Liver (tissue), 9 donors: Measurements from ENCODE around the gene WRAP73. TPM values are rescaled to one million over a fixed set of nuclear protein-coding genes. Genes with fewer than 3 reads are reported as not detected.

Experiments
- DNase-seq: peaks from one replicate; pipeline ENCODE4 v3.0.0-alpha.2; 2017; ENCODE audit warnings: low spot score
- H3K27ac ChIP-seq, 2 donors: one replicate each; pipeline ENCODE4 v1.7.0; 2013; ENCODE audit warnings: inconsistent platforms in 2 of 2, low read length in 2 of 2, control low read depth in 1 of 2, low read depth in 1 of 2, mild to moderate bottlenecking in 1 of 2
- H3K27me3 ChIP-seq, 4 donors: one replicate each; pipeline versions ENCODE4 v1.6.1 to v1.7.0; 2013; ENCODE audit warnings: low read length in 3 of 4, inconsistent platforms in 1 of 4, mild to moderate bottlenecking in 1 of 4, moderate library complexity in 1 of 4; ENCODE audit not compliant: control insufficient read depth in 4 of 4, insufficient read depth in 4 of 4
- H3K36me3 ChIP-seq, 4 donors: one replicate each; pipeline versions ENCODE4 v1.6.1 to v1.7.0; 2013; ENCODE audit warnings: low read length in 3 of 4, mild to moderate bottlenecking in 3 of 4, low read depth in 1 of 4, moderate library complexity in 1 of 4; ENCODE audit not compliant: control insufficient read depth in 4 of 4, insufficient read depth in 3 of 4
- H3K4me1 ChIP-seq, 4 donors: one replicate each; pipeline versions ENCODE4 v1.6.1 to v1.7.0; 2013; ENCODE audit warnings: low read length in 3 of 4, mild to moderate bottlenecking in 3 of 4, moderate library complexity in 1 of 4; ENCODE audit not compliant: control insufficient read depth in 4 of 4, insufficient read depth in 4 of 4
- H3K4me3 ChIP-seq, 3 donors: one replicate each; pipeline versions ENCODE4 v1.6.1 to v1.7.0; 2013; ENCODE audit warnings: low read length in 3 of 3, control low read depth in 1 of 3, low read depth in 1 of 3, mild to moderate bottlenecking in 1 of 3
- H3K9ac ChIP-seq, 2 donors: one replicate each; pipeline ENCODE4 v1.7.0; 2013; ENCODE audit warnings: low read length in 2 of 2, mild to moderate bottlenecking in 2 of 2, moderate library complexity in 2 of 2, control low read depth in 1 of 2, low read depth in 1 of 2
- H3K9me3 ChIP-seq, 4 donors: one replicate each; pipeline versions ENCODE4 v1.6.1 to v1.7.0; 2013; ENCODE audit warnings: low read length in 3 of 4; ENCODE audit not compliant: control insufficient read depth in 4 of 4
- CTCF ChIP-seq: fragments of 150-350 bp; IDR thresholded peaks from 2 replicates; pipeline ENCODE4 v1.5.1; 2017; ENCODE audit warnings: improper control_type of control experiment, low read depth, low read length; ENCODE audit not compliant: missing input control
- EGR1 ChIP-seq, 2 donors: IDR thresholded peaks; 2 replicates each; pipeline ENCODE4 v1.6.1; 2016 to 2018; ENCODE audit warnings: antibody characterized with exemption in 2 of 2, low read depth in 2 of 2
- FOXA1 ChIP-seq: IDR thresholded peaks from 2 replicates; pipeline ENCODE4 v1.6.1; 2016; ENCODE audit warnings: antibody characterized with exemption
- FOXA2 ChIP-seq: IDR thresholded peaks from 2 replicates; pipeline ENCODE4 v1.6.1; 2016; ENCODE audit warnings: antibody characterized with exemption
- GABPA ChIP-seq, 2 donors: IDR thresholded peaks in 1 of 2; conservative IDR thresholded peaks in 1 of 2; 2 replicates each; pipeline ENCODE4 v1.6.1; 2016; ENCODE audit warnings: antibody characterized with exemption in 2 of 2, mild to moderate bottlenecking in 1 of 2, moderate library complexity in 1 of 2
- HNF4A ChIP-seq, 2 donors: conservative IDR thresholded peaks; 2 replicates each; pipeline ENCODE4 v1.6.1; 2016; ENCODE audit warnings: antibody characterized with exemption in 2 of 2, mild to moderate bottlenecking in 2 of 2
- HNF4G ChIP-seq: IDR thresholded peaks from 2 replicates; pipeline ENCODE4 v1.6.1; 2016; ENCODE audit warnings: antibody characterized with exemption
- JUND ChIP-seq, 2 donors: IDR thresholded peaks; 2 replicates each; pipeline ENCODE4 v1.6.1; 2016; ENCODE audit warnings: antibody characterized with exemption in 2 of 2
- NR2F2 ChIP-seq: IDR thresholded peaks from 2 replicates; pipeline ENCODE4 v1.6.1; 2016; ENCODE audit warnings: antibody characterized with exemption
- RAD21 ChIP-seq, 2 donors: IDR thresholded peaks; 2 replicates each; pipeline ENCODE4 v1.6.1; 2016; ENCODE audit warnings: antibody characterized with exemption in 2 of 2, mild to moderate bottlenecking in 2 of 2
- REST ChIP-seq: IDR thresholded peaks from 2 replicates; pipeline ENCODE4 v1.6.1; 2016; ENCODE audit warnings: antibody characterized with exemption, mild to moderate bottlenecking
- RXRA ChIP-seq, 2 donors: IDR thresholded peaks; 2 replicates each; pipeline ENCODE4 v1.6.1; 2017 to 2018; ENCODE audit warnings: antibody characterized with exemption in 2 of 2, mild to moderate bottlenecking in 1 of 2
- SP1 ChIP-seq: IDR thresholded peaks from 2 replicates; pipeline ENCODE4 v1.6.1; 2018; ENCODE audit warnings: antibody characterized with exemption, mild to moderate bottlenecking
- TAF1 ChIP-seq: conservative IDR thresholded peaks from 2 replicates; pipeline ENCODE4 v1.6.1; 2016; ENCODE audit warnings: antibody characterized with exemption, mild to moderate bottlenecking
- YY1 ChIP-seq: IDR thresholded peaks from 2 replicates; pipeline ENCODE4 v1.6.1; 2016; ENCODE audit warnings: antibody characterized with exemption, mild to moderate bottlenecking
- WGBS: extraction: QIAGEN DNeasy Blood & Tissue Kit; methylation state at CpG from one replicate; pipeline ENCODE4 v1.1.7; 2013; 5-methylcytosine and 5-hydroxymethylcytosine counted together
- polyA plus RNA-seq, 2 donors: library from polyadenylated mRNA; stranded (reverse) in 1 of 2; unstranded in 1 of 2; fragments of 200-250 nt in 1 of 2; fragments of >200 nt in 1 of 2; fragmentation: Nextera tagmentation in 1 of 2; extraction: Ambion mirVana in 1 of 2; gene quantifications; one replicate each; pipeline versions ENCODE4 v1.2.1 to v1.2.3, GENCODE V29; 2013 to 2015
- total RNA-seq, 2 donors: library from RNA; depleted of rRNA; stranded (reverse); fragments of >200 nt; gene quantifications; one replicate each; pipeline ENCODE4 v1.2.3, GENCODE V29; 2014
- TF ChIP-seq, protein P1 (sequence below): IDR thresholded peaks from 2 replicates; pipeline ENCODE4 v1.6.1; 2016; ENCODE audit warnings: antibody characterized with exemption
- TF ChIP-seq, protein P2 (sequence below): IDR thresholded peaks from 2 replicates; pipeline ENCODE4 v1.6.1; 2016; ENCODE audit warnings: antibody characterized with exemption
- TF ChIP-seq, protein P3 (sequence below): IDR thresholded peaks from 2 replicates; pipeline ENCODE4 v1.6.1; 2016; ENCODE audit warnings: antibody characterized with exemption
- donor health status: healthy.
- donor health status: healthy.
- donor health status: healthy.
- donor health status: healthy.
- donor health status: healthy.

The WRAP73 gene
- total and polyA plus RNA-seq, 4 donors, result 7.6 to 14.6 (median 10.0) TPM

DNA sequence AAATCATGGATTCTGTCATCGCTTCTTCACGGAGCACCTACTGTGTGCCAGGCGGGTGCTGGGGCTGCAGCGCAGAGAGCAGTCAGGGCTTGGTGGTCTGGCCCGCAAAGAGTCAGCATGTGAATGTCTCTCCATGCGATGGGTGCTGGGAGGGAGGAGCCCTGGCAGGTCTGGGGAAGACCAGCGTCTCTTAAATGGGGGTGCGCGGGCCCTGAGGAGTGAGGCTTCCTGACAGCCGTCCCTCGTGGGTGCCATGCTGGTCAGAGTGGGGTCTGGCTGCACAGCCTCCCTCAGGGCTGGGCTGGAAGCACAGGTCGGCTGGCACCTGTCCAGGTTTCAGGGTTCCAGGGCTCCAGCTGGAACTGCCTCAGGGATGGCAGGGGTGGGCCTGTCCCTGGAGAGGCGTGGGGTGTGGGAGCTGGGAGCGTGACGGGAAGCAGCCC lies 20.9 kb upstream of the WRAP73 start:
- Histone ChIP-seq H3K27ac (no peak overlapping the region), H3K36me3 (no peaks in the 10 kb centered on the region), H3K9me3 (no peaks in the 10 kb centered on the region), H3K27me3 (no peaks in the 10 kb centered on the region), H3K9ac (no peak overlapping the region), H3K4me1 (peaks cover 5 to 22% (median 8%) of the 10 kb centered on the region in 4 donors), H3K4me3 (no peak overlapping the region)
- no peak for DNase-seq
- 91% methylated on average over 15 of the region's 15 CpGs for WGBS
- TF ChIP-seq REST, result no peak
- TF ChIP-seq YY1, result no peak
- TF ChIP-seq HNF4A (conservative IDR thresholded peaks at IDR 0.05), result no peak
- TF ChIP-seq JUND (IDR thresholded peaks at IDR 0.05), result no peak
- TF ChIP-seq TAF1, result no peak
- TF ChIP-seq NR2F2, result no peak
- TF ChIP-seq HNF4G, result no peak
- TF ChIP-seq, protein P1, sequence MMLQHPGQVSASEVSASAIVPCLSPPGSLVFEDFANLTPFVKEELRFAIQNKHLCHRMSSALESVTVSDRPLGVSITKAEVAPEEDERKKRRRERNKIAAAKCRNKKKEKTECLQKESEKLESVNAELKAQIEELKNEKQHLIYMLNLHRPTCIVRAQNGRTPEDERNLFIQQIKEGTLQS, result no peak
- TF ChIP-seq RXRA (IDR thresholded peaks at IDR 0.05), result no peak
- TF ChIP-seq GABPA (IDR thresholded peaks at IDR 0.05 in 1 of 2, conservative IDR thresholded peaks at IDR 0.05 in 1 of 2), result no peak
- TF ChIP-seq, protein P2, sequence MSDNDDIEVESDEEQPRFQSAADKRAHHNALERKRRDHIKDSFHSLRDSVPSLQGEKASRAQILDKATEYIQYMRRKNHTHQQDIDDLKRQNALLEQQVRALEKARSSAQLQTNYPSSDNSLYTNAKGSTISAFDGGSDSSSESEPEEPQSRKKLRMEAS, result no peak
- TF ChIP-seq FOXA1, result no peak
- TF ChIP-seq EGR1 (IDR thresholded peaks at IDR 0.05; ENCODE audit: low read depth in 2 of 2), result no peak
- no peak for TF ChIP-seq SP1
- TF ChIP-seq RAD21 (IDR thresholded peaks at IDR 0.05), result no peak

DNA sequence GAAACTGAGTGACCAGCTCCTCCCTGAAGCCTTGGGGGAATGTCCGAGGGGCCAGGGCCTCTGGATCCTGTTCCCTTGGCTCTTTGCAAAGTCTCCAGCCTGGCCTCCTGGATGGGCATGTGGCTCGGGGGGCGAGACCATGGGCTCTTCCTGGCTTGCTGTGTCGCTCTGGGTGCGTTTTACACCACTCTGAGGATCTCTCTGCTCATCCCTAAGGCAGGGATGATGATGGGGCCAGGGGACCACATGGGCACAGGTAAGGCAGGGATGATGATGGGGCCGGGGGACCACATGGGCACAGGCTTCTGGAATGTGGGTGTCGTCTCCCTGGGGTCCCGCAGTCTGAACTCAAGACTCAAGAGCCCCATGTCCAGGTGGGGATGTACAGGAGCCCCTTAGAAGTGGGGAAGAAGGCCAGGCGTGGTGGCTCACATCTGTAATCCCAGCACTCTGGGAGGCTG lies 20.1 kb upstream of the WRAP73 start:
- H3K4me1 ChIP-seq, result peaks cover 5 to 22% (median 8%) of the 10 kb centered on the region in 4 donors
- H3K4me3 ChIP-seq, result no peak overlapping the region
- TF ChIP-seq RXRA (IDR thresholded peaks at IDR 0.05), result no peak
- no peak for TF ChIP-seq YY1
- TF ChIP-seq, protein P1, result no peak
- TF ChIP-seq HNF4G, result no peak
- no peak for TF ChIP-seq RAD21 (IDR thresholded peaks at IDR 0.05)
- no peak for TF ChIP-seq CTCF
- no peak for TF ChIP-seq JUND (IDR thresholded peaks at IDR 0.05)
- TF ChIP-seq FOXA2, result no peak
- no peak for TF ChIP-seq SP1
- no peak for TF ChIP-seq TAF1
- TF ChIP-seq, protein P3, sequence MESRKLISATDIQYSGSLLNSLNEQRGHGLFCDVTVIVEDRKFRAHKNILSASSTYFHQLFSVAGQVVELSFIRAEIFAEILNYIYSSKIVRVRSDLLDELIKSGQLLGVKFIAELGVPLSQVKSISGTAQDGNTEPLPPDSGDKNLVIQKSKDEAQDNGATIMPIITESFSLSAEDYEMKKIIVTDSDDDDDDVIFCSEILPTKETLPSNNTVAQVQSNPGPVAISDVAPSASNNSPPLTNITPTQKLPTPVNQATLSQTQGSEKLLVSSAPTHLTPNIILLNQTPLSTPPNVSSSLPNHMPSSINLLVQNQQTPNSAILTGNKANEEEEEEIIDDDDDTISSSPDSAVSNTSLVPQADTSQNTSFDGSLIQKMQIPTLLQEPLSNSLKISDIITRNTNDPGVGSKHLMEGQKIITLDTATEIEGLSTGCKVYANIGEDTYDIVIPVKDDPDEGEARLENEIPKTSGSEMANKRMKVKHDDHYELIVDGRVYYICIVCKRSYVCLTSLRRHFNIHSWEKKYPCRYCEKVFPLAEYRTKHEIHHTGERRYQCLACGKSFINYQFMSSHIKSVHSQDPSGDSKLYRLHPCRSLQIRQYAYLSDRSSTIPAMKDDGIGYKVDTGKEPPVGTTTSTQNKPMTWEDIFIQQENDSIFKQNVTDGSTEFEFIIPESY, result no peak
- no peak for TF ChIP-seq FOXA1
- TF ChIP-seq GABPA (IDR thresholded peaks at IDR 0.05 in 1 of 2, conservative IDR thresholded peaks at IDR 0.05 in 1 of 2), result no peak
- TF ChIP-seq HNF4A (conservative IDR thresholded peaks at IDR 0.05), result no peak
- no peak for TF ChIP-seq NR2F2
- no peak for TF ChIP-seq EGR1 (IDR thresholded peaks at IDR 0.05; ENCODE audit: low read depth in 2 of 2)
- TF ChIP-seq, protein P2, result no peak
- no peak for TF ChIP-seq REST
- no peaks in the 10 kb centered on the region for H3K27me3 ChIP-seq
- DNase-seq, result no peak
- H3K9me3 ChIP-seq, result no peaks in the 10 kb centered on the region
- 86% methylated on average over 9 of the region's 9 CpGs for WGBS
- H3K27ac ChIP-seq, result no peak overlapping the region
- H3K9ac ChIP-seq, result no peak overlapping the region
- no peaks in the 10 kb centered on the region for H3K36me3 ChIP-seq
